HUES6 (cell line): Measurements from ENCODE around the gene POLA1.
A peak's percentile ranks its signal among the peaks of the same experiment; 100 is the strongest.

Experiments used
- H3K27ac ChIP-seq: 2 replicates; pipeline ENCODE4 v1.7.0; 2013; ENCODE audit warnings: low read depth, mild to moderate bottlenecking, low read length, inconsistent platforms
- H3K27me3 ChIP-seq: 2 replicates; pipeline ENCODE4 v1.6.1; 2013; ENCODE audit warnings: low read length; ENCODE audit not compliant: control insufficient read depth, insufficient read depth
- H3K36me3 ChIP-seq: 2 replicates; pipeline ENCODE4 v1.6.1; 2013; ENCODE audit warnings: low read length; ENCODE audit not compliant: control insufficient read depth, insufficient read depth
- H3K4me1 ChIP-seq: 2 replicates; pipeline ENCODE4 v1.6.1; 2013; ENCODE audit warnings: low read length; ENCODE audit not compliant: control insufficient read depth, insufficient read depth
- H3K4me3 ChIP-seq: 2 replicates; pipeline ENCODE4 v1.5.1; 2013; ENCODE audit warnings: low read depth, low read length
- H3K9ac ChIP-seq: one replicate; pipeline ENCODE4 v1.6.1; 2013; ENCODE audit warnings: mild to moderate bottlenecking, low read length
- H3K9me3 ChIP-seq: 2 replicates; pipeline ENCODE4 v1.6.1; 2013; ENCODE audit warnings: low read depth, low read length; ENCODE audit not compliant: control insufficient read depth, insufficient read depth

Gene POLA1

GRCh38 chrX:25016361-25016671 lies 322.6 kb downstream of the POLA1 start:
- Histone ChIP-seq H3K4me3 (peak overlapping the region; percentile 43), H3K9ac (no peak overlapping the region), H3K27ac (no peak overlapping the region), H3K27me3 (peaks cover 99% of the 10 kb centered on the region), H3K4me1 (peaks cover 70% of the 10 kb centered on the region), H3K36me3 (no peaks in the 10 kb centered on the region), H3K9me3 (no peaks in the 10 kb centered on the region)

- Histone ChIP-seq H3K36me3 (no peaks in the 10 kb centered on the region), H3K9ac (no peak overlapping the region), H3K27me3 (peaks cover 99% of the 10 kb centered on the region), H3K9me3 (no peaks in the 10 kb centered on the region), H3K27ac (no peak overlapping the region), H3K4me3 (peak overlapping the region; percentile 43), H3K4me1 (peaks cover 64% of the 10 kb centered on the region)
Observed at GRCh38 chrX:25016938-25017598, 323.4 kb downstream of the POLA1 start.

GRCh38 chrX:25017667-25018247 lies 324.0 kb downstream of the POLA1 start:
- Histone ChIP-seq H3K36me3 (no peaks in the 10 kb centered on the region), H3K27ac (no peak overlapping the region), H3K4me1 (peaks cover 57% of the 10 kb centered on the region), H3K27me3 (peaks cover 99% of the 10 kb centered on the region), H3K9me3 (no peaks in the 10 kb centered on the region), H3K9ac (no peak overlapping the region), H3K4me3 (peak overlapping the region; percentile 43)

- no peaks in the 10 kb centered on the region for H3K9me3 ChIP-seq
- H3K36me3 ChIP-seq, result no peaks in the 10 kb centered on the region
- H3K27ac ChIP-seq, result no peak overlapping the region
- H3K27me3 ChIP-seq, result peaks cover 100% of the 10 kb centered on the region
- H3K9ac ChIP-seq, result no peak overlapping the region
- H3K4me3 ChIP-seq, result no peak overlapping the region
- peaks cover 60% of the 10 kb centered on the region for H3K4me1 ChIP-seq
Observed at GRCh38 chrX:25018682-25019081, 325.0 kb downstream of the POLA1 start.

GRCh38 chrX:25019707-25020390 lies 326.1 kb downstream of the POLA1 start:
- Histone ChIP-seq H3K27ac (no peak overlapping the region), H3K4me3 (peak overlapping the region; percentile 63), H3K9me3 (no peaks in the 10 kb centered on the region), H3K4me1 (peaks cover 66% of the 10 kb centered on the region), H3K9ac (no peak overlapping the region), H3K27me3 (peaks cover 100% of the 10 kb centered on the region), H3K36me3 (no peaks in the 10 kb centered on the region)

- peak overlapping the region; percentile 63 for H3K4me3 ChIP-seq
- peaks cover 61% of the 10 kb centered on the region for H3K4me1 ChIP-seq
- H3K27me3 ChIP-seq, result peaks cover 100% of the 10 kb centered on the region
- H3K9me3 ChIP-seq, result no peaks in the 10 kb centered on the region
- H3K27ac ChIP-seq, result no peak overlapping the region
- H3K36me3 ChIP-seq, result no peaks in the 10 kb centered on the region
- H3K9ac ChIP-seq, result no peak overlapping the region
Observed at GRCh38 chrX:25020391-25020904, 326.7 kb downstream of the POLA1 start.

- H3K4me3 ChIP-seq, result peak overlapping the region; percentile 63
- H3K9me3 ChIP-seq, result no peaks in the 10 kb centered on the region
- no peaks in the 10 kb centered on the region for H3K36me3 ChIP-seq
- H3K9ac ChIP-seq, result no peak overlapping the region
- no peak overlapping the region for H3K27ac ChIP-seq
- peaks cover 63% of the 10 kb centered on the region for H3K4me1 ChIP-seq
- peaks cover 100% of the 10 kb centered on the region for H3K27me3 ChIP-seq
Observed at GRCh38 chrX:25020905-25021449, 327.3 kb downstream of the POLA1 start.

- peak overlapping the region; percentile 50 for H3K4me3 ChIP-seq
- H3K27me3 ChIP-seq, result peaks cover 95% of the 10 kb centered on the region
- H3K9me3 ChIP-seq, result no peaks in the 10 kb centered on the region
- no peaks in the 10 kb centered on the region for H3K36me3 ChIP-seq
- no peak overlapping the region for H3K27ac ChIP-seq
- H3K9ac ChIP-seq, result no peak overlapping the region
- peaks cover 54% of the 10 kb centered on the region for H3K4me1 ChIP-seq
Observed at GRCh38 chrX:25022499-25023325, 329.0 kb downstream of the POLA1 start.

- Histone ChIP-seq H3K4me1 (peaks cover 45% of the 10 kb centered on the region), H3K9me3 (no peaks in the 10 kb centered on the region), H3K36me3 (no peaks in the 10 kb centered on the region), H3K9ac (no peak overlapping the region), H3K4me3 (no peak overlapping the region), H3K27me3 (peaks cover 83% of the 10 kb centered on the region), H3K27ac (no peak overlapping the region)
Observed at GRCh38 chrX:25023908-25024307, 330.2 kb downstream of the POLA1 start.

GRCh38 chrX:25025615-25026014 lies 331.9 kb downstream of the POLA1 start:
- Histone ChIP-seq H3K27me3 (peaks cover 72% of the 10 kb centered on the region), H3K27ac (no peak overlapping the region), H3K4me3 (no peak overlapping the region), H3K9ac (no peak overlapping the region), H3K36me3 (no peaks in the 10 kb centered on the region), H3K4me1 (peaks cover 30% of the 10 kb centered on the region), H3K9me3 (no peaks in the 10 kb centered on the region)
